Osteocyte (in vitro differentiated cells): ENCODE measurements around the gene PRKG1. TPM values are rescaled to one million over a fixed set of nuclear protein-coding genes. Genes with fewer than 3 reads are reported as not detected.

Source experiments
- DNase-seq: peaks from one replicate; pipeline ENCODE4 v3.0.0; 2021; ENCODE audit warnings: mixed read lengths; ENCODE audit not compliant: unreplicated experiment; ENCODE audit errors: extremely low spot score
- H3K27ac Mint-ChIP-seq: one replicate; pipeline ENCODE4 v1.8.0; 2021; ENCODE audit warnings: mild to moderate bottlenecking, mixed read lengths; ENCODE audit not compliant: unreplicated experiment
- H3K27me3 Mint-ChIP-seq: one replicate; pipeline ENCODE4 v1.8.0; 2021; ENCODE audit warnings: mixed read lengths; ENCODE audit not compliant: unreplicated experiment
- H3K36me3 Mint-ChIP-seq: one replicate; pipeline ENCODE4 v1.8.0; 2021; ENCODE audit warnings: mixed read lengths; ENCODE audit not compliant: unreplicated experiment
- H3K4me1 Mint-ChIP-seq: one replicate; pipeline ENCODE4 v1.8.0; 2021; ENCODE audit warnings: mixed read lengths; ENCODE audit not compliant: unreplicated experiment
- H3K4me3 Mint-ChIP-seq: one replicate; pipeline ENCODE4 v1.8.0; 2021; ENCODE audit warnings: mild to moderate bottlenecking, moderate library complexity, mixed read lengths; ENCODE audit not compliant: unreplicated experiment
- H3K9me3 Mint-ChIP-seq: one replicate; pipeline ENCODE4 v1.8.0; 2021; ENCODE audit warnings: mixed read lengths; ENCODE audit not compliant: unreplicated experiment
- total RNA-seq: library from RNA; stranded (reverse); gene quantifications from 2 replicates; pipeline ENCODE4 v1.2.1, GENCODE V29; 2021
- TF ChIP-seq, protein P1 (sequence below): fragments of 200-600 bp; sonication (generic); IDR thresholded peaks from 2 replicates; pipeline ENCODE4 v1.5.0; 2021; ENCODE audit warnings: antibody characterized with exemption, mild to moderate bottlenecking, moderate library complexity

The PRKG1 gene
- total RNA-seq, 1 donor from 2014 or later: 10.8 TPM

DNA sequence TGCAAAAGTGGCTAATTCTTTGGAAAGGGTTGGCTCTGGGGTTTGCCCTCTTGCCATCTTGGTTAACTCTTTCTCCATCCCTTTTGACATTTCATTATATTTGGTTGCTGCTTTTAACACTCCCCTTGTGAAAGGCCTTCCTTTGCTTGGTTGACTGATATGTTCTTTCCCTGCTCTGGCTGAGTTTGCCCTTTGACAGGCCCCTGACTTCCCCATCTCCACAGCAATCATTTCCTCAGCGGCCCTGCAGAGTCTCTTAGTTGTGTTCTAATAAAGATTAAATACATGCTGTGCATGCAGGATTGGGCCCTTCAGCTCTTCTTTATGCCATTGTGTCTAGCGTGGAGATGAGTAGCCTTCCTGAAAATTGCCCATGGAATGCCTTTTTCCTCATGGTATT lies 709.7 kb downstream of the PRKG1 start:
- no peak overlapping the region for H3K27ac Mint-ChIP-seq
- TF ChIP-seq, protein P1, sequence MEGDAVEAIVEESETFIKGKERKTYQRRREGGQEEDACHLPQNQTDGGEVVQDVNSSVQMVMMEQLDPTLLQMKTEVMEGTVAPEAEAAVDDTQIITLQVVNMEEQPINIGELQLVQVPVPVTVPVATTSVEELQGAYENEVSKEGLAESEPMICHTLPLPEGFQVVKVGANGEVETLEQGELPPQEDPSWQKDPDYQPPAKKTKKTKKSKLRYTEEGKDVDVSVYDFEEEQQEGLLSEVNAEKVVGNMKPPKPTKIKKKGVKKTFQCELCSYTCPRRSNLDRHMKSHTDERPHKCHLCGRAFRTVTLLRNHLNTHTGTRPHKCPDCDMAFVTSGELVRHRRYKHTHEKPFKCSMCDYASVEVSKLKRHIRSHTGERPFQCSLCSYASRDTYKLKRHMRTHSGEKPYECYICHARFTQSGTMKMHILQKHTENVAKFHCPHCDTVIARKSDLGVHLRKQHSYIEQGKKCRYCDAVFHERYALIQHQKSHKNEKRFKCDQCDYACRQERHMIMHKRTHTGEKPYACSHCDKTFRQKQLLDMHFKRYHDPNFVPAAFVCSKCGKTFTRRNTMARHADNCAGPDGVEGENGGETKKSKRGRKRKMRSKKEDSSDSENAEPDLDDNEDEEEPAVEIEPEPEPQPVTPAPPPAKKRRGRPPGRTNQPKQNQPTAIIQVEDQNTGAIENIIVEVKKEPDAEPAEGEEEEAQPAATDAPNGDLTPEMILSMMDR: no peak
- H3K27me3 Mint-ChIP-seq: no peaks in the 10 kb centered on the region
- no peak overlapping the region for H3K4me3 Mint-ChIP-seq
- no peaks in the 10 kb centered on the region for H3K9me3 Mint-ChIP-seq
- peaks cover 4% of the 10 kb centered on the region for H3K4me1 Mint-ChIP-seq
- no peaks in the 10 kb centered on the region for H3K36me3 Mint-ChIP-seq
- no peak for DNase-seq

DNA sequence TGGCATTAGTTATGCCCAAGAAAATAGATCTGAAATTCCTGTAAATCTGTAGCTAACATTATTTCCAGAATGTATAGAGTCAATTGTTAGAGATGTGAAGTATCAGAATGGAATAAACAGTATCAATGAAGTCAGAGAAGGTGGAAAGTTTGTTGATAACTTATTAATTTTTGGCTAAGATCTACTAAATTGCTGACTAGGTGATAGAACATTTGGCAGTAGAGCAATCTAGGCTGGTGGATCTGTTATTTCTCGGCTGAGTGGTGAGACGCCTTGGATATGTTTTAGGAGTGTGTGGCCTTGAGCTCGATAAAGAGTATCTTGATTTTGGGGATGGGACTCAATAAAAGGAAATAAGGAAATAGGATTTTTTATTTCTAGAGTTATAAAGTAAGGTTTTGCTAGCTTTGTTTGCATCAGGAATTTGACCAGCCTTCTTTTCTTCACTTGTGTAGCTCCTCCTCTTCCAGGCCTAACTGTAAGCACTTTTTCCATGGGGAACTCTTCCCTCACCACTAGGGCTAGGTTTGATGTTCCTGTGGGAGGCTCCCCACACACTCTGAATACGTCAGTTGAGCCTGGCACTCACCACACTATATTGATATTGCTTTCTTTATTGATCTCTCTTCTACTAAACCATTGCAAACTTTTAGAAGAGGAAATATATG lies 711.9 kb downstream of the PRKG1 start:
- Mint-ChIP-seq H3K4me1 (peaks cover 4% of the 10 kb centered on the region), H3K27me3 (no peaks in the 10 kb centered on the region), H3K9me3 (peaks cover 4% of the 10 kb centered on the region), H3K4me3 (no peak overlapping the region), H3K27ac (no peak overlapping the region), H3K36me3 (no peaks in the 10 kb centered on the region)
- TF ChIP-seq, protein P1: no peak
- DNase-seq: no peak

DNA sequence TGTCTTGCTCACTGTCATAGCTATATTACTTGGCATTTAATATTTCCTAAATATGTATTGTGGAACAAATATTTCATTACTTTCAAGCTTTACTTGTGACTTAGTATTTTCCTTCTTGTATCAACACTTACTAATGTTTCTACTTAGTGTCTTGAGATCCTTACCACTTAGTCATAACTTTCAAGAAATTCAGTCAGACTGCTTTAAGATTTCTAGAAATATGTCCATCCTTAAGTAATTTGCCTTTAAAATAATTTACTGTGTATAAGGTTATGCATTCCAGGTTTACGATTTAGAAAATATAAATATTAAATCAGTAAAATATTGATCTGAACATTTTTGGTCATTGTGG lies 712.4 kb downstream of the PRKG1 start:
- DNase-seq: no peak
- TF ChIP-seq, protein P1: no peak
- Mint-ChIP-seq H3K4me3 (no peak overlapping the region), H3K36me3 (no peaks in the 10 kb centered on the region), H3K4me1 (peaks cover 4% of the 10 kb centered on the region), H3K27me3 (no peaks in the 10 kb centered on the region), H3K9me3 (peaks cover 8% of the 10 kb centered on the region), H3K27ac (no peak overlapping the region)

DNA sequence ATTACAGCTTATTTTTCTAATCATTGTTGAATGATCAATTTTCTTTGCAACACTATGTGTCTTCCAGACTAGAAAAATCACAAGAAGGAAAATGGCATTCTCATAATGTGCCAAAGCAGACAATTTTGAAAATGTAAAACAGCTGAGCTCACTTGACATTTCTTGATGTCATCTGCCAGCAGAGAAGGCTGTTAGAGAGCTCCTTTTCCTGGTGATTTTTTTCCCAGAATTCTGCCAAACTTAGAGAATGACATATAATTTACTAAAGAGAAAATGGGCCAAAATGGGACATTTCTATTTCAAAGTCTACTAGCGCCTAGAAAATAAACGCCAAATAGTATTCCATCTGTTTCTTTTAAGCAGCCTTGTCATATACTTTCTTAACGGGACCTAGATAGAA lies 714.0 kb downstream of the PRKG1 start:
- Mint-ChIP-seq H3K27ac (no peak overlapping the region), H3K36me3 (peaks cover 2% of the 10 kb centered on the region), H3K4me1 (peaks cover 4% of the 10 kb centered on the region), H3K9me3 (peaks cover 23% of the 10 kb centered on the region), H3K4me3 (no peak overlapping the region), H3K27me3 (no peaks in the 10 kb centered on the region)
- TF ChIP-seq, protein P1: no peak
- no peak for DNase-seq

DNA sequence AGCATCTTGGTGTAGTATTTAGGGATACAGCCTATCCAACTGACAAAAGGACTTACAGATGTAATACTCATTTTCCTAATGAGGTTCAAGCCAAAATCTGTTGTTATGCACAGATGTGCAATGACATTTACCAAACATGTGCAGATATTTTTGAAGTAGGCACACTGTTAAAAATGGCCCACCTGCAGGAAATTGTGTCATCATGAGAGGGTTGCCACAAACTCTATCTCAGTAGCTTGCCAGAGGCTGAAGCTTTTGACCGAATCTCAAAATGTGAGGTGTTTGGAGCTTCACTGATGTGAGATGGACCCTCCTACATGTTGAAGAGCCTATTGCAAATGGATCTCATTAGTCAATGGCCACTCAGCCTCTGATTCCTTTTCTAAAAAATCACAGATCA lies 714.8 kb downstream of the PRKG1 start:
- Mint-ChIP-seq H3K27ac (no peak overlapping the region), H3K9me3 (peaks cover 30% of the 10 kb centered on the region), H3K4me1 (peaks cover 4% of the 10 kb centered on the region), H3K27me3 (no peaks in the 10 kb centered on the region), H3K4me3 (no peak overlapping the region), H3K36me3 (peaks cover 4% of the 10 kb centered on the region)
- TF ChIP-seq, protein P1: no peak
- DNase-seq: no peak
